ENCODE measurements around the gene TMEM134.

The TMEM134 gene

GRCh38 chr11:67416416-67417335 is 52.4 kb downstream of the TMEM134 start:
- TF ChIP-seq, protein P1, sequence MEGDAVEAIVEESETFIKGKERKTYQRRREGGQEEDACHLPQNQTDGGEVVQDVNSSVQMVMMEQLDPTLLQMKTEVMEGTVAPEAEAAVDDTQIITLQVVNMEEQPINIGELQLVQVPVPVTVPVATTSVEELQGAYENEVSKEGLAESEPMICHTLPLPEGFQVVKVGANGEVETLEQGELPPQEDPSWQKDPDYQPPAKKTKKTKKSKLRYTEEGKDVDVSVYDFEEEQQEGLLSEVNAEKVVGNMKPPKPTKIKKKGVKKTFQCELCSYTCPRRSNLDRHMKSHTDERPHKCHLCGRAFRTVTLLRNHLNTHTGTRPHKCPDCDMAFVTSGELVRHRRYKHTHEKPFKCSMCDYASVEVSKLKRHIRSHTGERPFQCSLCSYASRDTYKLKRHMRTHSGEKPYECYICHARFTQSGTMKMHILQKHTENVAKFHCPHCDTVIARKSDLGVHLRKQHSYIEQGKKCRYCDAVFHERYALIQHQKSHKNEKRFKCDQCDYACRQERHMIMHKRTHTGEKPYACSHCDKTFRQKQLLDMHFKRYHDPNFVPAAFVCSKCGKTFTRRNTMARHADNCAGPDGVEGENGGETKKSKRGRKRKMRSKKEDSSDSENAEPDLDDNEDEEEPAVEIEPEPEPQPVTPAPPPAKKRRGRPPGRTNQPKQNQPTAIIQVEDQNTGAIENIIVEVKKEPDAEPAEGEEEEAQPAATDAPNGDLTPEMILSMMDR (IDR thresholded peaks at IDR 0.05), result no peak
- no peak for TF ChIP-seq ZFX (IDR thresholded peaks at IDR 0.05; ENCODE audit: borderline replicate concordance)
- H3K27ac ChIP-seq, result peak overlapping the region; percentile 54

DNA sequence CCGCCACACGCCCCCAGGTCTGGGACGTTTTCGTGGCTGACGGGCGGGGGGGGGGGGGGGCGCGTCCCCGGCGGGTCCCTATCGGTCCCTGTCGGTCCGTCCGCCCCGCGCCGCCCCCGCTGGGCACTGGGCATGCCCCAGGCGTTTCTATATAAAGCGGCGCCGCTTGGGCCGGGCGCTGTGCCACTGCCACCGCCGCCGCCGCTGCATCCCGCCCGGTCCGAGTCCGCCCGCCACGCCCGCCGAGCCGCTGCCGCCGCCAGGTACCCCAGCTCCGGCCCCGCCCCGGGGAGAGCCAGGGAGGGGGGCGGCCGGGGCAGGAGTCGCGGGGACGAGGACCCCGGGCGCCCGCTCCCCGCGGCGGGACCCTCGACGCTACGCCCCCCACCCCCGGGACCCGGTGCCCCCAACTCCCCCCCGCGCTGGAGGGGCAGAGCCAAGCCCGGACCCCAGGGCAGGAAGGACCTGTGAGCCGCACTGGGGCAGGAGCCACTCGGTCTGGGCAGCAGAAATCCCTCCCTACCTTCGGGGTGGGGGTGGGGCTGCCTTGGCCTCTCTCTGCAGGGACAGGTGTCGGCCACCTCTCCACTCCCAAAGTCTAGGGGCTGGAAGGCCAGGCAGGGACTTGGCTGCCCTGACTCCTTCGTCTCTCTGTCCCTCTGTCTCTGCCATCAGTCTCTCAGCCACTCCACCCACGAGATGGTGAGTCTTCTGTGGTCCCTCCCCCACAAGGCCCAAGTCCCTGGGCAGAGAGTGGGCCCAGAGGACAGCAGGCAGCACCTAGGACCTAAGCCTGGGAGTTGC is 53.3 kb downstream of the TMEM134 start, which contains the start of gene CARNS1:
TSS of gene CARNS1 (plus strand) at position 178 of the 804 bp plus-strand sequence. CDS start at position 700, 522 bp downstream.
- no peak for TF ChIP-seq ZFX (IDR thresholded peaks at IDR 0.05; ENCODE audit: borderline replicate concordance)
- TF ChIP-seq, protein P1 (IDR thresholded peaks at IDR 0.05), result no peak
- H3K27ac ChIP-seq, result peak within 1 kb of the TSS; percentile 54

GRCh38 chr11:67413266-67413849 is 55.7 kb downstream of the TMEM134 start:
- no peak overlapping the region for H3K27ac ChIP-seq
- TF ChIP-seq ZFX (IDR thresholded peaks at IDR 0.05; ENCODE audit: borderline replicate concordance), result no peak
- TF ChIP-seq, protein P1 (IDR thresholded peaks at IDR 0.05), result no peak

GRCh38 chr11:67412495-67413179 is 56.4 kb downstream of the TMEM134 start:
- H3K27ac ChIP-seq, result no peak overlapping the region
- no peak for TF ChIP-seq ZFX (IDR thresholded peaks at IDR 0.05; ENCODE audit: borderline replicate concordance)
- TF ChIP-seq, protein P1 (IDR thresholded peaks at IDR 0.05), result no peak

DNA sequence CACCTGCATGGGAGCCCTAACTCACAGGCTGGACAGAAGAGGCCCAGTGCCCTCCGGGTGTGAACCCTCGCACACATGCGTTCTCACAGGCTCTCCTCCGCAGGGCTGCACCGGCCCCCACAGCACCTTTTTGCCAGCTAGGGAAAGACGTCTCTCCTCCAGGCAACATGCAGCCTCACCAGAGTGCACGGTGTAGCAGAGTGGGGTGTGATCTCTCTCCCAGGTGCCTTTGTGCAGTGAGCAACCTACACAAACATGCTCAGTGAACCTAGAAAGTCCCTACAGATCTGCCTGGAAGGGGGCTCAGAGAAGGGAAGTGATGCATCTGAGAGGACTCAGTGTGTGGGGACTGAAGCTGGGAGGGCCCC is 57.3 kb downstream of the TMEM134 start:
- TF ChIP-seq, protein P1 (IDR thresholded peaks at IDR 0.05), result no peak
- no peak for TF ChIP-seq ZFX (IDR thresholded peaks at IDR 0.05; ENCODE audit: borderline replicate concordance)
- no peak overlapping the region for H3K27ac ChIP-seq

Data from 22Rv1 (cell line).